Stimulated activated CD8-positive, alpha-beta memory T cell treated with anti-CD3 and anti-CD28 coated beads, Interleukin-7, amount 100 ng/mL, for 24 hours (primary cell): ENCODE results near the gene BATF3.

Source experiments
- DNase-seq: peaks from one replicate; pipeline ENCODE4 v3.0.0-alpha.2; 2020; ENCODE audit warnings: low read depth

Gene BATF3

GRCh38 chr1:212703991-212704564 lies 4.4 kb upstream of the BATF3 start:
- DNase-seq, result no peak

GRCh38 chr1:212702672-212703071 lies 3.0 kb upstream of the BATF3 start:
- no peak for DNase-seq

GRCh38 chr1:212701910-212702309 lies 2.3 kb upstream of the BATF3 start:
- no peak for DNase-seq

GRCh38 chr1:212700892-212701819 lies 1.5 kb upstream of the BATF3 start:
- no peak for DNase-seq

- DNase-seq, result peak; percentile 39
Measured at GRCh38 chr1:212700223-212700891, 717 bp upstream of the BATF3 start.

GRCh38 chr1:212699104-212699624 lies 476 bp downstream of the BATF3 start:
- no peak for DNase-seq

GRCh38 chr1:212698467-212699103 lies 1.1 kb downstream of the BATF3 start:
- no peak for DNase-seq

GRCh38 chr1:212696721-212697331 lies 2.8 kb downstream of the BATF3 start:
- no peak for DNase-seq

- no peak for DNase-seq
Measured at GRCh38 chr1:212692774-212693644, 6.6 kb downstream of the BATF3 start.

GRCh38 chr1:212691561-212692071 lies 8.0 kb downstream of the BATF3 start:
- DNase-seq, result no peak

GRCh38 chr1:212690816-212691403 lies 8.7 kb downstream of the BATF3 start:
- DNase-seq, result no peak

GRCh38 chr1:212689758-212690529 lies 9.7 kb downstream of the BATF3 start:
- no peak for DNase-seq

GRCh38 chr1:212689196-212689725 lies 10.4 kb downstream of the BATF3 start:
- DNase-seq, result no peak

- DNase-seq, result no peak
Measured at GRCh38 chr1:212688341-212689047, 11.1 kb downstream of the BATF3 start.

- DNase-seq, result no peak
Measured at GRCh38 chr1:212687811-212688210, 11.8 kb downstream of the BATF3 start.

GRCh38 chr1:212686591-212686990 lies 13.0 kb downstream of the BATF3 start:
- DNase-seq, result no peak

GRCh38 chr1:212686069-212686468 lies 13.6 kb downstream of the BATF3 start:
- no peak for DNase-seq

GRCh38 chr1:212685429-212685828 lies 14.2 kb downstream of the BATF3 start:
- no peak for DNase-seq
